ENCODE data around the gene B3GNT3. TPM values are rescaled to one million over a fixed set of nuclear protein-coding genes. Genes with fewer than 3 reads are reported as not detected.
A peak's percentile ranks its signal among the peaks of the same experiment; 100 is the strongest.

The B3GNT3 gene, protein sequence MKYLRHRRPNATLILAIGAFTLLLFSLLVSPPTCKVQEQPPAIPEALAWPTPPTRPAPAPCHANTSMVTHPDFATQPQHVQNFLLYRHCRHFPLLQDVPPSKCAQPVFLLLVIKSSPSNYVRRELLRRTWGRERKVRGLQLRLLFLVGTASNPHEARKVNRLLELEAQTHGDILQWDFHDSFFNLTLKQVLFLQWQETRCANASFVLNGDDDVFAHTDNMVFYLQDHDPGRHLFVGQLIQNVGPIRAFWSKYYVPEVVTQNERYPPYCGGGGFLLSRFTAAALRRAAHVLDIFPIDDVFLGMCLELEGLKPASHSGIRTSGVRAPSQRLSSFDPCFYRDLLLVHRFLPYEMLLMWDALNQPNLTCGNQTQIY
- 1 to 10 TPM in 1 of 4 donors, not detected in 3; 4.7 TPM for total RNA-seq

DNA sequence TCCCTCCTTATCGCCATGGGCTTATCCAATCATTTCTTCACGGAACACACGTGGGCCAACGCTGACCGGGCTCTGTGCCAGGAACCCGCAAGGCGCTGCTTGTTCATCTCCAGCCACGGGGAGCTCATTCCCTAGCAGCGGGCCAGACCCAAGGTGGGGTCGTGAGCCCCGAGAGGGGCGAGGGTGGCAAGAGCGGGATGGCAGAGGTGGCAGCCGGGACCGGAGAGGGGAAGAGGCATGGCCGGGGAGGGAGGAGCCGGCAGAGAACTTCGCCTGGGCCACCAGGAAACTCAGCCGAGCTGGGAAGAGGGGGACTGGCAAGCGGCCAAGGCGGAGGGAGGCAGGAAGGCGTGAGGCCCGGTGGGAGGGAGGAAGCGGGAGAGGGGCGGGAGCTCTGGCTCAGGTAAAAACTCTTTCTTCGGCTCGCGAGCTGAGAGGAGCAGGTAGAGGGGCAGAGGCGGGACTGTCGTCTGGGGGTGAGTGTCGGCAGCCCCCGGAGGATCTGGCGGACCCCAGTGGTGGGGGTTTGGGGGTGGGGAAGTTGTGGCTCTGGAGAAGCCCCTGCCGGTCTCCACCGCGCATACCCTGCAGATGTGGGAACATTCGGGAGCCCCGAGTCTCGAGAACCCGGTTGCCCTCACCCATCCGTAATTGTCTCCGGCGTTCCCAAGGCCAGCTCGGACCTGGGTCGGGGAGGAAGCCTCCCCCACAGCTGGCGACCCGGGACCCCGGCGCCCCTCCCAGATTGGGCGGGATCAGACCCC lies at the start of gene B3GNT3:
TSS of gene B3GNT3 (plus strand) at position 408 of the 764 bp plus-strand sequence. CDS start 12,670 bp downstream, outside the sequence.
- ATAC-seq: no peak
- TF ChIP-seq CTCF (IDR thresholded peaks at IDR 0.05) (no peak), EP300 (IDR thresholded peaks at IDR 0.05) (no peak), POLR2AphosphoS5 (IDR thresholded peaks at IDR 0.05) (no peak), POLR2A (IDR thresholded peaks at IDR 0.05) (no peak)
- peaks cover 76% of the 10 kb centered on the region for H3K27me3 ChIP-seq
- H3K4me1 ChIP-seq: peaks cover 0 to 7% (median 0%) of the 10 kb centered on the region in 3 donors
- H3K4me3 ChIP-seq: peak within 1 kb of the TSS in 1 of 2 donors; percentile 12
- no peaks in the 10 kb centered on the region for H3K36me3 ChIP-seq
- WGBS, 2 donors (ENCODE audit: low coverage in 1 of 2): 0 to 2% methylated on average over 11 to 14 of the region's 50 CpGs
- no peaks in the 10 kb centered on the region for H3K9me3 ChIP-seq
- H3K27ac ChIP-seq: no peak within 1 kb of the TSS

GRCh38 chr19:17747205-17748098 lies 47.5 kb upstream of the B3GNT3 start:
- Histone ChIP-seq H3K4me3 (peak overlapping the region; percentile 16 to 54), H3K27ac (peak overlapping the region in 1 of 4 donors; percentile 43), H3K9me3 (no peaks in the 10 kb centered on the region), H3K4me1 (peaks cover 0 to 17% (median 0%) of the 10 kb centered on the region in 3 donors), H3K36me3 (no peaks in the 10 kb centered on the region), H3K27me3 (no peaks in the 10 kb centered on the region)
- 6 to 17% methylated on average over 7 to 14 of the region's 75 CpGs for WGBS, 2 donors (ENCODE audit: low coverage in 1 of 2)
- no peak for TF ChIP-seq POLR2AphosphoS5 (IDR thresholded peaks at IDR 0.05)
- TF ChIP-seq CTCF (IDR thresholded peaks at IDR 0.05): peak in 1 of 4 experiments; percentile 6
- peak; percentile 99 for ATAC-seq

DNA sequence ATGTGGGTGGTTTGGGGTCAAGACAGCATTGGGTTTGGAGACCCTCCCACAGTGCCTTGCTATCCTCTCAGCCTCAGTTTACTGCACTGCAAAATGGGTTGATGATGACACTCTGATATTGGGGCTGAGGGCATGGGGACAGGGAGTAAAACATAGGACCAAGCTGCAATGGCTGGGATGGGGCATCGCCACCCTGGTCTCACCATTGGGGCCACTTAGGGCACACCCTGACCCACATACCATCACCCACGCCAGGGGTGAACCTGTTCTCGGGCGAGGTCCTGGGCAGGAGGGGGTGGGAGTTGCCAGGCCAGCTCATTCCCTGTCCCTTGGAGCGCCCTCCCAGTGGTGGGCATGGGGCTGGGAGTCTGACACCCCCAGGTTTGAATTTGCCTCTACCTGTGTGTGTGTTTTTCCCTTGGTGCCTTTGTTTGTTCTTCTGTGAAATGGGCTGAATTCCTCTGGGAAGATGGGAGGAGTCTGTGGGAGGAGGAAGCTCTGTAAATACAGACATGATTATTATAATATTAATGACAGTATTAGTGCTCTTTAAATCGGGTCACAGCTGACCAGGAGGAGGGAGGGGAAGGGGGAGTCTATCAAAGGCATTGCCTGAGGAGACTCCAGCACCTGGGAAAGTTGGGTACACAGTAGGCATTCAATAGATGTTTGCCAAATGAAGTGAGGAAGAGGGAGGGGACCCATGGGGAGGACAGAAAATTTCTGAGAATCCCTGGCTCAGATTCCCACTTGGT lies 45.9 kb upstream of the B3GNT3 start:
- no peak for ATAC-seq
- Histone ChIP-seq H3K27ac (no peak overlapping the region), H3K9me3 (no peaks in the 10 kb centered on the region), H3K36me3 (no peaks in the 10 kb centered on the region), H3K4me3 (no peak overlapping the region), H3K27me3 (no peaks in the 10 kb centered on the region), H3K4me1 (peaks cover 0 to 17% (median 0%) of the 10 kb centered on the region in 3 donors)
- TF ChIP-seq POLR2AphosphoS5 (IDR thresholded peaks at IDR 0.05) (no peak), CTCF (IDR thresholded peaks at IDR 0.05) (no peak), EP300 (IDR thresholded peaks at IDR 0.05) (no peak), POLR2A (IDR thresholded peaks at IDR 0.05) (no peak)
- WGBS, 2 donors (ENCODE audit: low coverage in 1 of 2): 0% methylated on average over 1 of the region's 6 CpGs

GRCh38 chr19:17749912-17750317 lies 45.0 kb upstream of the B3GNT3 start:
- no peaks in the 10 kb centered on the region for H3K36me3 ChIP-seq
- H3K4me3 ChIP-seq: no peak overlapping the region
- ATAC-seq: no peak
- no peak overlapping the region for H3K27ac ChIP-seq
- H3K27me3 ChIP-seq: no peaks in the 10 kb centered on the region
- H3K4me1 ChIP-seq: peaks cover 0 to 17% (median 0%) of the 10 kb centered on the region in 3 donors
- 28 to 43% methylated on average over 2 to 8 of the region's 8 CpGs for WGBS, 2 donors (ENCODE audit: low coverage in 1 of 2)
- no peaks in the 10 kb centered on the region for H3K9me3 ChIP-seq
- TF ChIP-seq CTCF (IDR thresholded peaks at IDR 0.05) (no peak), POLR2A (IDR thresholded peaks at IDR 0.05) (no peak), POLR2AphosphoS5 (IDR thresholded peaks at IDR 0.05) (no peak), EP300 (IDR thresholded peaks at IDR 0.05) (no peak)
